Measurements from ENCODE around the gene ZFX.
"Not testable (repeated sequence)": the region's sequence is repeated elsewhere in the genome, so short reads cannot be mapped to it uniquely, and the experiment has no call there.

ZFX gene

DNA sequence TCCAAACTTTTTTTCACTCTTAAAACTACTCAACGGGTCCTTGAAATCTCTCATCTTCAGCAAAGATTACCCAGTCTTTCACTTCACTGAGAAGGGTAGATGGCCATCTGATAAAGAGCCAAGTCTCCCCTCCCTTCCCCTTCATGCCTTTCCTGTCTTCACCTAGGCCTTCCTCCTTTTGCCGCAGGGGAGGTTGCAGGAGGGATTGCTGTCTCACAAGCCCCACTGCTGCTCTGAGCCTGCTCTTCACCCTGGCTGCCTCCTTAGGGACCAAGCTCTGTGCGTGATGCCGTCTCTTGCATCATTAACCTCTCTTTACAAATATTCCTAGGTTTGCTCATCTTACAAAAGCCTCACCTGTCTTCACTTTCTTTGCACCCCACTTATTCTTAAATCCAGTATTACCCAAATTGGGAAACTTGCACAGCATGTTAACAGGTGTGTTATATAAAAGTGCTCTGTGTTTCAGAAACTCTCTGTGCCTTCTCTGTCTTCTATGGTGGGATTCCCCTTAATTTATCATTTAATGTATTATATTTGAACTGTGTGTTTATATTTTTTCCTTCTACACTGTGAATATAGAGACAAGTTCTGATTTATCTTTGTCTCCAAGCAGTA, 3.8 kb downstream of the ZFX start:
- DNase-seq = no peak

DNA sequence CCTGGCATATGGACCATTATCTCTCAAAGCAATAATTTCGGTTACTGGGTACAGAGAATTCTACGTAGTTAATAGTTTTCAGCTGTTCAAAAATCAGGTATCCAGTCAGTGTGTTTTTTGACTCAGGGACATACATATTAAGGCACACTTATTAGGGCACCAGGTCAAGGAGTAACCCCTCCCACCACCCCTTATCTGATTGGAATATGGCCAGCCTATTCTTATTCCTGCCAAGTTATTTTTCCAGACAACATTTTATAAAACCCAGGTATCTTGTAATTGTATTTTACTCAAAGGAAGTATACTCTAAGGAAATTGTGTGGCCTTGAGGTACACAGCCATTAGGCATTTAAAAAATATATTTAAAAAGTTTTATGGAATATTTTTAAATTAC, 4.3 kb downstream of the ZFX start:
- no peak for DNase-seq

DNA sequence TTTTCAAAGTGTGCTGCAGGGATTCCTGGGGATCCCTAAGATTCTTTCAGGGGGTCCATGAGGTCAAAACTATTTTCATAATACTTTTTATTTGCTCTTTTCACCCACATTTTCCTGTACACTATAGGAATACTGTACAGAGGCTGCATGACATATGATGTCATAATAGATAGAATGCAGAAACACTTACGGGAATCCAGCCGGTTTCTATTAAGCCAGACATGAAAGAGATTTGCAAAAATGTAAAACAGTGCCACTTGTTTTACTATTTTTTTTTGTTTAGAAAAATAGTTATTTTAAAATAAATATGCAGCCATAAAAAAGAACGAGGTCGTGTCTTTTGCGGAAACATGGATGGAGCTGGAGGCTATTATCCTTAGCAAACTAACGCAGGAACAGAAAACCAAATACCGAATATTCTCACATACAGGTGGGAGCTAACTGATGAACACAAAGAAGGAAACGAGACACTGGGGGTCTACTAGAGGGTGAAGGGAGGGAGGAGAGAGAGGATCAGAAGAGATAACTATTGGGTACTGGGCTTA, 5.0 kb downstream of the ZFX start:
- no peak for DNase-seq

DNA sequence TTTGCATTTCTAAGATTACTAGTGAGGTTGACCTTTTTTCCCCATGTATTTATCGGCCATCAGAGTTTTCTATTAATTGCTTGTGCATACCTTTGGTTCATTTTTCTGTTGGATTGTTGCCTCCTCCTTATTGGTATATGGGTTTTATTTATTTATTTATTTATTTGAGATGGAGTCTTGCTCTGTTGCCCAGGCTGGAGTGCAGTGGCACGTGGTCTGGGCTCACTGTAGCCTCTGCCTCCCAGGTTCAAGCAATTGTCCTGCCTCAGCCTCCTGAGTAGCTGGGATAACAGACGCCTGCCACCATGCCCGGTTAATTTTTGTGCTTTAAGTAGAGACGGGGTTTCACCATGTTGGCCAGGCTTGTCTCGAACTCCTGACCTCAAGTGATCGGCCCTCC, 6.2 kb downstream of the ZFX start:
- not testable (repeated sequence) for DNase-seq

DNA sequence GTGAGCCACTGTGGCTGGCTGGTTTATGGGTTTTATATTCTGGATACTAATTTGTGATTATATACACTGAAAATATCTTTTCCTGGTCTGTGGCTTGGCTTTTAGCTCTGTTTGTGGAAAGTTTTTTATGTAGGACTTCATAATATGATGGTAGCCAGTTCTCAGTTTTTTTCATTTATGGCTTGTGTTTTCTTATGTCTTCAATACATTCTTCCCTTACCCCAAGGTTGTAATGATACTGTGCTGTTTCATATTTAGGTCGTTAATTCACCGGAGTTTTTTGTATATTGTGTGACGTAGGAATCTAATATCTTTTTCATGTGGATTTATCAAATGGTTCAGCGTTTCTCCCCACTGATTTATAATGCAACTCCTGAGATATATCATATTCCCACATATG, 6.6 kb downstream of the ZFX start:
- no peak for DNase-seq

DNA sequence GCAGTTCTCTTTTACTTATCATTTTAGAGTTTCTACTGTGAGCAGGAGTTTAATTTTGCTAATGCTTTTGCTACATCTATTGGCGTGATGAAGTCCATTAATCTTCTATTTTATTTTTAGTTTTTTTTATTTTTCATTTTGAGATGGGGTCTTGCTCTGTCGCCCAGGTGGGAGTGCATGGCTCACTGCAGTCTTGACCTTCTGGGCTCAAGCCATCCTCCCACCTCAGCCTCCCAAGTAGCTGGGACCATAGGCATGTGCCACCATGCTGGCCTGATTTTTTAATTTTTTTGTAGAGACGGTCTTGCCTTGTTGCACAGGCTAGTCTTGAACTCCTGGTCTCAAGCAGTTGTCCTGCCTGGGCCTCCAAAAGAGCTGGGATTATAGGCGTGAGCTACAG, 9.4 kb downstream of the ZFX start:
- no peak for DNase-seq

DNA sequence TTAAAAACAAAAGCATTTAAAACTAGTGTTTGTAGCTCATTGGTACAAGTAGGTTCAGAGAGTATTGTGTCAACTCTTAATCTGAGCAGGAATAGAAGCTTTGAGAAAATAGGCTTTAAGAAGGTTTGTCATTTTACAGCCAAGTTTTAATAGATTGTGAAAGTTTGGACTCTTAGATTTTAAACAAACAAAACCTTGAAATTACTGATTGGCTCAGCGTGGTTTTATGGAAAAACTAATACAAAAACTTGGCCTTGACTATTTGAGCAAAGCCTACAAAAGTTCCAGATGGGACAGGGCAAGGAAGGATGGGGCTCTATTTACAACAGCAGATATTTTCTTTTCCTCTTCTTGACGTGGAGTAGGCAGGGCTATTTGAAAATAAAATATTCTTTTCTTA, 16.5 kb downstream of the ZFX start:
- no peak for DNase-seq

DNA sequence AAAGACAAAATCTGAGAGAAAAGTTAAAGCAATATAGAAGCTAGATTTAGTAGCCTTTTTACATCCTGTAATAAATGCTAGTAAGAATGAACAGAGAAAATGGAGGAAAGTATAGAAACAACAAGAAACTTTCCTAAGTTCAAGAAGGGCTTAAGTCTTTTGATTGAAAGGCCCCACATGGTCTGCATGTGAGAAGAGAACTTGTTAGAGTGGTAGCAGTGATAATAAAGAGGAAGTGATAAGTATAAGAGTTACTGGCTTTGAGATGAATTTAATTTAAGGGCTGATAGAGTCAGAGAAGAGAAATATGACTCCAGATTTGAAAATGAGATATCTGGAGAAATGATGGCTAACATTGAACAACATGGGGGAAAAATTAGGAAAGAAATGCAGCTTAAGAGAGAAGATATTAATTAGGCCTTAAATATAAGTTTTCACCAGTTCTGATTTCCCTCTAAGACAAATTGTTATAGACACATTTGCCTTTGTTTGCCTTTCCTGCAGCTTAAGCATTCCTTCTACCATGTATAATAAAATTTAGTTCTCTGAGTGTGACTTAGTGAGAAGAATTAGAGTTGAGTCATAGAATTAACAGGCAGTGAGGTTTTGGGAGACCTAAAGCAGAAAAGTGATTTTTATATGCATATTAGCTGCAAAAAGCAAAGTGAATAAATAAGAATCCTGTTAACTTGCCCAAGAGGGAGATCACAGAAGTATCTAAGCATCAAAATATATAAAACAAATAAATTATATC, 18.4 kb downstream of the ZFX start:
- DNase-seq = no peak

DNA sequence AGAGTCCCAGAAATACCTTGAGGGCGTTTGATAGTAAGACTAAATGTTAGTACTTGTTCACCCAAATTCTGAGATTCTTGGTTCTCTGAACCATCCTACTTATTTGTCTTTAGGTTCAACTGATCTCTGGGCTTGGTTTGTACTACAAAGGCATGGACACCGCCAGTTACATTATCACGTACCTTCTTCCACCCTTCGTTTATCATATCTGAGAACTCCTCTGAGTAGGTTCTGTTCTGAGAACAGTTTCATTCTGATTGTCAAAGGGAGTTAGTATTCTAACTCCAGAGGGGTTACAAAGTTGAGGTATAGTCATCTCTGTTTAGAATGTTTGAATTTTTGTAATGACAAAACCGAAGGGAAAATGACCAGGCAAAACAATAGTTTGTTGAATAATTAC, 19.3 kb downstream of the ZFX start:
- no peak for DNase-seq

DNA sequence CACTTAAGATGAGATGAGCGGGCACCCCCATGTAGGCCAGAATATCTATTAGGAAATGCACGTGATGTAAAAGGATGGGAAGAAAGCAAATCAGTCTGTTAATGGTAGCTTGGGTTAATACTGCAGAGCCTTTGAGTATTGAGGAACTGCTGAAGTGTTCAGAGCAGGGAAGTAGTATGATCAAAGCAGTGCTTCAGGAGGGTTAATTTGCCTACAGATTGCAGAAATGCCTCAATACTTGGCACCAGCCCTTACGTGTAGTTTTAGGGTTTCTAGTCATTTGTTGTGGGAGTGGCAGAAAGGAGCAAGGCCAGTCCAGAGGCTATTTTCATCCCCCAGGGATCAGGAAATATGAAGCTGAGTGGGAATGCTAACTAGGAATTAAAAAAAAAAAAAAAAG, 19.7 kb downstream of the ZFX start:
- DNase-seq = no peak

DNA sequence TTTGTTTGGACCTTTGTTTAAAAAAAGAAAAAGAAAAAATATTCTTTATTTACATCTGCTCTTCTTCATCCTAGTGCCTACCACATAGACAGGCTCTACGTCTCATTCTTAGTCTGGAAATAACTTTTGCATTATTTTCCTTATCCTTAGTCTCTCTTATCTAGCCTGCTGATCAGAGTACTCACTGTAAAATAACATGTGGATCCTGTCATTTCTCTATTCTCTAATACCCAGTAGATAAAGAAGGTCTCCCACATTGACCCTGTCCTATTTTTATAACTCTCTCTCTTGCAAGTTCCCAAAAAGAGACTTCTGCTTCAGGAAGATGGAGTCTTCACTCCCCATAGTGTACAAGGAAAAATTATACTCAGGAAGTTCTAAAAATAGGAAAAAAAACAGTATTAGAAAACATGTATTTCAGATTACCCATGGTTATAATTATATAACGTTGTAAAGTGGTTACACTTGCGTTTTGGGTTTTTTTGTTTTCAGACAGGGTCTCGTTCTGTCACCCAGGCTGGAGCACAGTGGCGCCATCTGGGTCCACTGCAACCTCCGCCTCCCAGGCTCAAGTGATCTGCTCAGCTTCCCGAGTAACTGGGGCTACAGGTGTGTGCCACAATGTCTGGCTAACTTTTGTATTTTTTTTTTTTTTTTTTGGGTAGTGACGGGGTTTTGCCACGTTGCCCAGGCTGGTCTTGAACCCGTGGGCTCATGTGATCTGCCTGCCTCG, 23.8 kb downstream of the ZFX start:
- no peak for DNase-seq

DNA sequence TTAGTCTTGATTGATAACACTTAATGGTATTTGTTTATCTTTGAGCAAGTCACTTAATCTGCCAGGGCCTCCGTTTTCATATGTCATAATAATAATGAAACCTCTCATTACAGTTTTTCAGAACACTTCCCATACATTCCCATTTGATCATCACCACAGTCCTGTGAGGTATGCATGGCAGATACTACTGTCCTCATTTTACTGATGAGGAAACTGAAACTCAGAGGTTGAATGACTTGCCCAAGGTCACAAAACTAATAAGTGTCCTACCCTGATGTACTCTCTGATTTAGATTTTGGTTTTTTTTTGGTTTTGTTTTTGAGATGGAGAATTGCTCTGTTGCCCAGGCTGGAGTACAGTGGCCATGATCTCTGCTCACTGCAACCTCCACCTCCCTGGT, 25.7 kb downstream of the ZFX start:
- no peak for DNase-seq

DNA sequence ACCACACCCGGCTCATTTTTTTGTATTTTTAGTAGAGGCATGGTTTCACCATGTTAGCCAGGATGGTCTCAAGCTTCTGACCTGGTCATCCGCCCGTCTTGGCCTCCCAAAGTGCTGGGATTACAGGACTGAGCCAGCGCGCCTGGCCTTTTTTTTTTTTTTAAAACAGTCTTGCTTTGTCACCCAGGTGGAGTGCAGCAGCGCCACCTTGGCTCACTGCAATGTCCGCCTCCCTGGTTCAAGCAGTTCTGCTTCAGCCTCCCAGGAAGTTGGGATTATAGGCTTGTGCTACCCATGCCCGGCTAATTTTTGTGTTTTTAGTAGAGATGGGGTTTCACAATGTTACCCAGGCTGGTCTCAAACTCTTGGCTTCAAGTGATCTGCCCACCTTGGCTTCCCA, 28.9 kb downstream of the ZFX start:
- no peak for DNase-seq

DNA sequence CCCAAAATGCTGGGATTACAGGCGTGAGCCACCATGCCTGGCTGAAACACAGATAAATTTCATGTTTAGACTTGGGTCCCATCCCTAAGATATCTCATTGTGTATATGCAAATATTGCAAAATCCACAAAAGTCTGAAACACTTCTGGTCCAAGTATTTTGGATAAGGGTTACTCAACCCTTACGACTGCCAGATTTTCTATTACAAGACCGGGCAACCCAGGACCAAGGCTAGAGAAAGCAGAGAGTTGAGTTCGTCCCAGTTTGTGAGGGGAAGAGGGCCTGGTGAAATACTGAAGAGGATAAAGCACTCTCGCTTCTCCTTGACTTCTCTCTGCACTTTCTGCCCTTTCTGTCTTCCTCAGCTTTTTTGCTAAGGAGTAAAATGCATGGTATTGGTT, 34.5 kb downstream of the ZFX start:
- no peak for DNase-seq

DNA sequence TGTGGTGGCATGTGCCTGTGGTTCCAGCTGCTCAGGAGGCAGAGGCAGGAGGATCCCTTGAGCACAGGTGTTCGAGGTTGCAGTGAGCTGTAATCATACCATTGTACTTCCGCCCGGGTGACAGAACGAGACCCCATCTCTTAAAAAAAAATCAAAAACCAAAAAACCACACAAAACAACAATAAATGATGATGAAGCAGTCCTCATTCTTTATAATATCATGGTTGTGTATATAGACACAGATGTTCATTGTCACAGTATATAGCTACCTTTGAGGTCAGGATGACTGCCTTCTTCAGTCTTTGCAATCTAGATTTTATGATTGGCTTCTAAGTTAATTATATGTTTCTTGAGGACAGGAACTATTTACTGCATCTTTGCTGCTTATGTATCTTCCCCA, 37.0 kb downstream of the ZFX start:
- no peak for DNase-seq

DNA sequence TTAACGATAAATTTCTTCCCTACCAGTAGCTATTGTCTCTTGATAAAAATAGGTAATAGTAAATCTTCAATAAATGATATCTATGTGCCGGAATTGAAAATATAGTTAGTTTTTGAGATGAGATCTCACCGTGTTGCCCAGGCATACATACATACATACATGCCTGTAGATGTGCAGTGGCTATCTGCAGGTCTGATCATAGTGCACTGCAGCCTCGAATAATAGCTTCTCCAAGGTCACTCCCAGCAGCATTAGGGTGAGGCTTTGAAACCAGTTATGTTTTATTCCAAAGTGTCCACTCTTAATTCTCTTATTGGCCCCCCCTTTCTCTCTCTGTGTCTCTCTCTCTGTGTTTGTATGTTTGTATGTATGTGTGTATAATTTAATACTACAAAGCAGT, 37.5 kb downstream of the ZFX start:
- no peak for DNase-seq

DNA sequence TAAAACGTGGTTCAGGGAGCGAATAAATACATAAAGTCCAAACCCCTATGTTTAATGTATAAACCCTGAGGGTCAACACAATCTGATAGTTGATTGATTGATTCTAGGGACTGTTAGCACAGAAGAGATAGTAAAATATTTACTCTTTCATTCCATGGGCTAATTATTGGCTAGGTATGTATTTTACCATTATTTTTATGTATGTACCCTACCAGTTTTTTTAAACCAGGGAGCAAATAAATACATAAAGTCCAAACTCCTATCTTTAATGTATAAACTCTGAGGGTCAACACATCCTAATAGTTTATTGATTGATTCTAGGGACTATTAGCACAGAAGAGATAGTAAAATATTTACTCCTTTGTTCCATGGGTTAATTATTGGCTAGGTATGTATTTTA, 40.0 kb downstream of the ZFX start:
- no peak for DNase-seq

DNA sequence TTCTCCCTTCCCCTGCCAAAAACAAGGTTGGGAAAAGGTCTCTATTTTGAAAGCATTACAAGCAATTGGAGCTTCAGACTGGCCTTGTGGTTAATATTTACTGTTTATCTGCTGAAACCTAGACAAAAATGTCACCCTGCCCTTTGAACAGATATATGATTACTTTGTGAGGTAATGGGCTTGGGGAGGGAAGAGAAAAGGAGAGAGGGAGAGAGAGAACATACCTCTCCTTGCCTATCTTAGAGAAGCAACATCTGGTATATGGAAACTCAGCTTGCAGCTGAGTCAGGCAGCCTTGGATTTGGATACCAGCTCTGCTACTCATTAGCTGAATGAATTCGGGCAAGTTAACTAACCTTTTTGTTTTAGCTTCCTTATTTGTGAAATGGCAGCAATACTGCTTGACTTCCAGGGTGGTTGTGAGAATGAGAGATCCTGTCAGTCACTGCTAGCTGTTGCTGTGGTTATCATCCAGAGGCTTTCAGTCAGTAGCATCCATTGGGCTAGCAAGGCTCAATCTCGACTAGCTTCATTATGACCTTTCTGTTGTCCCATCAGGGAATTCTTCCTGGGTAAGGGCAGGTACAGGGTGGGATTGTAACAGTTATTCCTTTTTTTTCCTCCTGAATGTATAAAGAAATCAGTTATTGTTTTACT, 41.1 kb downstream of the ZFX start:
- DNase-seq = no peak

DNA sequence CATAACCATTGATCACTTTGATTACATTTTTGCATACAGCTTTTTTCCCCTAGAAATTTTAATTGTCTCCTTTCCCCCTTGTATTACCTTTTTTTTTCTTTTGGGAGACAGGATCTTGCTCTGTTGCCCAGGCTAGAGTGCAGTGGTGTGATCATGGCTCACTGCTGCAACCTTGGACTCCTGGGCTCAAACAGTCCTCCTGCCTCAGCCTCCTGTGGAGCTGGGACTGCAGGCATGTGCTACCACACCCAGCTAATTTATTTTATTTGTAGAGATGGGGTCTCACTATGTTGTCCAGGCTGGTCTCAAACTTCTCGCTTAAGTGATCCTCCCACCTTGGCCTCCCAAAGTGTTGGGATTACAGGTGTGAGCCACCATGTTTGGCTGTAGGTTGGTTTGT, 47.0 kb downstream of the ZFX start:
- no peak for DNase-seq

DNA sequence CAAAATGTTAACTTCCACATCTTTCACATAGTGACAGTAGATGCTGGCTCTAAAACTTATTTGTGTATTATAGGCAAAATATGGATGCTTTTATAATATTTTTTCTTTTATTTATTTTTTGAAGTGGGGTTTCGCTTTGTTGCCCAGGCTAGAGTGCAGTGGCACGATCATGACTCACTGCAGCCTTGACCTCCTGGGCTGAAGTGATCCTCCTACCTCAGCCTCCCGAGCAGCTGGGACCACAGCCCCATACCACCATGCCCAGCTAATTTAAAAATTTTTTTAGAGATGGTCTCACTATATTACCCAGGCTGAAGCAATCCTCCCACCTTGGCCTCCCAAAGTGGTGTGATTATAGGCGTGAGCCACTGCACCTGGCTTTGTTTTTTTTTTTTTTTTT, 48.6 kb downstream of the ZFX start:
- DNase-seq = no peak

DNA sequence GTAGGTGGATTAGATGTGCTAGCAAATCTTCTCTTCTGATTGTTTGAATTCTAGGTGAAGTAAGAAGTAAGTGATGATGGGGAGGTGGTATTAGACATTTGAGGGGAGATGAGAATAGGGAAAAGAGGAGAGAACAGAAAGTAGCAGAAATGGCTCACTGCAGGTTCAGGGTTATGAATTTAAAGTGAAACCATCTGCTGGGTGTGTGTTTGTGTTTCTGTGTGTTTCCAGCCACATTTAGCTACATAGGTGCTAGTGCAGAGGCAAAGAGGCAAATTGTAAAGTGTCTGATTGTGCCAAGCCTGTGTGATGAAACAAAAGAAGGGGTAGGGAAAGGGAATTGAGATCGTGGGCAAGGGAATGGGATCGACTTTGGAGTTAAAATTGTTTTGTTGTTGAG, 50.6 kb downstream of the ZFX start:
- no peak for DNase-seq

DNA sequence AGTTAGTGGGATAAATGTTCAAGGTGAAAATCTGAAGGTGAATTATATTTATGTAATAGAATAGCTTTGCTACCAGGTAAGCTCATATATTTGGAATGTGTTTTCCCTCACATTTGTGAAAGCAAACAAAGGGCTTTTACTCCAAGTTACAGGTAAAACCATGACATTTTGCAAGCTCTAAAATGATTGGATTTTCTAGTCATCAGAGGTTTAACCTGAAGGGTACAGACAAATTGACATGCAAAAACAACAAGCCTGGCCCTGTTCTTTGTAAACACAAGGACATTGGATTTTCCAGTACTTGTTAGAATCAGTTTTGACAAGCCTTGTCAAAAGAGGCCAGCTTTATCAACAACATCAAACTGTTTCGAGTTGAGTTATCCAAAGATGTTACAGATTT, 51.7 kb downstream of the ZFX start:
- no peak for DNase-seq

DNA sequence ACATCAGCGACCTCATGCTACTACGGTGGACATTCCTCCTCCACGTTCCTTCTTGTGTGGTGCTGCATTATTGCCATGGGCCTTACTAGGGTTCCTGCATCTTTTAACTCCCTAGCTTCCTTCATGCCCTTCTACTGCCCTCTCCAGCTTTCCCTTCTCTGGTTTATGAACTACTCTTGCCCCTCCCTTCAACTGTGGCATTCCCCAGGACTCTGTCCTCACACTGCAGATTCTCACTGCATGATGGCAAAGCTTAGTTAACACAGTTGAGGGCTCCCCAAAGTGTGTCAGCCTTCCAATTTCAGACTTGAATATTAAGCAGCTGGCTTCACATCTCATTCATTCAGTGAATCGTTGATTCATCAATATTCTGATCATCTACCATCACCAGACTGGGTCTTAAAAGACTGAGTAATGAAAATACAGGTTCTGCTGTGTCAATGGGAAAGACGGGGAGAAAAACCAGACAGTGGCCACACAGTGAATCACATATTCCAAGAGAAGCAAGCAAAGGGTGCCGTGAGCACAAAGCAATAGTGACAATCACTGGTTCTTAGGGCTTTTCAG, 53.0 kb downstream of the ZFX start:
- DNase-seq = no peak

Measured in NCI-H1092 (cell line).